ENCODE results near the gene DMWD. TPM values are rescaled to one million over a fixed set of nuclear protein-coding genes. Genes with fewer than 3 reads are reported as not detected.

The DMWD gene
- total and polyA plus RNA-seq, 2 donors (not counting 1 experiment from before 2014, with no cell fraction given) = 25.1 to 86.4 TPM

GRCh38 chr19:45817725-45818301 lies 25.2 kb upstream of the DMWD start:
- Histone ChIP-seq H3K27ac (ENCODE audit: low read length in 2 of 2) (no peak overlapping the region), H3K36me3 (replicated peaks in 1 of 2; ENCODE audit: control extremely low read depth in 1 of 2, control insufficient read depth in 1 of 2, extremely low read depth in 1 of 2, insufficient read depth in 2 of 2, low read length in 1 of 2) (peaks cover 0 to 21% of the 10 kb centered on the region in 2 experiments), H3K27me3 (replicated peaks in 1 of 4; ENCODE audit: control extremely low read depth in 1 of 4, control insufficient read depth in 3 of 4, insufficient read depth in 4 of 4, low read length in 3 of 4) (peaks cover 0 to 6% (median 2%) of the 10 kb centered on the region in 4 experiments), H3K4me1 (ENCODE audit: control insufficient read depth in 2 of 2, insufficient read depth in 2 of 2, low read length in 2 of 2) (peaks cover 19 to 23% of the 10 kb centered on the region in 2 donors), H3K4me3 (ENCODE audit: control extremely low read depth in 1 of 5, extremely low read depth in 1 of 5, insufficient read depth in 1 of 5, low read depth in 2 of 5, low read length in 4 of 5) (no peak overlapping the region), H2AFZ (ENCODE audit: insufficient read depth, low read depth, low read length, poor library complexity, severe bottlenecking) (no peak overlapping the region), H3K9ac (ENCODE audit: low read length) (no peak overlapping the region), H3K79me2 (ENCODE audit: control insufficient read depth, insufficient read depth, low read length) (no peaks in the 10 kb centered on the region), H4K20me1 (ENCODE audit: control insufficient read depth, insufficient read depth, low read length, poor library complexity, severe bottlenecking) (peaks cover 14% of the 10 kb centered on the region), H3K4me2 (replicated peaks; ENCODE audit: low read depth, low read length, poor library complexity, severe bottlenecking) (no peak overlapping the region), H3K9me3 (ENCODE audit: control extremely low read depth in 1 of 3, control insufficient read depth in 2 of 3, insufficient read depth in 1 of 3, low read length in 2 of 3) (no peaks in the 10 kb centered on the region)
- POLR2A ChIA-PET = interaction anchor here (0.8 kb wide), 1 partner anchor 148 kb away, joined by 8 read pairs; no protein-coding TSS in a partner anchor
- no peaks in the 10 kb centered on the region for H3K9me3 Mint-ChIP-seq (ENCODE audit: insufficient read depth)
- H3K4me1 Mint-ChIP-seq = peaks cover 11% of the 10 kb centered on the region
- CTCF ChIA-PET = interaction anchor here (0.5 to 2.2 kb wide), 7 partner anchors 9 to 631 kb away, joined by 3 to 23 read pairs (median 4); partner anchors contain the start of gene SIX5
- DNase-seq (no peak), ATAC-seq (ENCODE audit: low read depth) (no peak)
- 91% methylated on average over 19 of the region's 19 CpGs for WGBS (ENCODE audit: insufficient coverage)
- no peak for TF ChIP-seq CTCF (IDR thresholded peaks at IDR 0.05)
- TF ChIP-seq EZH2 (IDR thresholded peaks at IDR 0.05; ENCODE audit: borderline replicate concordance, insufficient read depth, low read depth, low read length, poor library complexity, severe bottlenecking) = no peak
- no peak overlapping the region for H3K4me3 Mint-ChIP-seq
- H3K27me3 Mint-ChIP-seq = peaks cover 3% of the 10 kb centered on the region
- intact Hi-C loops (cut with micrococcal nuclease) = loop anchor here (1.0 to 2.0 kb wide), 5 partner anchors 25 to 199 kb away; partner anchors contain the start of genes DMWD and SYMPK
- H3K27ac Mint-ChIP-seq = no peak overlapping the region
